NCI-H187 (cell line): ENCODE measurements around the gene OR9Q2.
"Not testable (repeated sequence)": the region's sequence is repeated elsewhere in the genome, so short reads cannot be mapped to it uniquely, and the experiment has no call there.

Source experiments
- DNase-seq, 2 experiments: peaks; one replicate each; lab custom pipeline; 2025; lab: John Stamatoyannopoulos, UW

OR9Q2 gene

DNA sequence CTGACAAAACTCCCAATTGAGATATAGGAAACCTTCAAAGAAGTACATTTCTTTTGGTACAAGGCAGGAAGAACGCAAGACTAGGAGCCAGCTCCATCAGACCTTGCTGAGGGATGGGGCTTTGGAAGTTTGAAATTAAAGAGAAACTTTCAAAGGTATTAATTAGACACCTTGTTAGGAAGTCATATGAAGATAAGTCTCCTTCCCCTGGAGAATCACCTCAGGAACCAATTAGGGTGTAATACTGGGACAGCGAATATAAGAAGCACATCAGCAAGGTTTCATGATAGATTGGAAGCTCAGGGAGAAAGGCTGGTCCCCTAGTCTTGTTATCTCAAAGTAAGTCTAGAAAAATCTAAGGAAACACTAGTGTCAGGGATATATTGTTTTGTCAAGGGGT lies at the start of gene OR9Q2:
OR9Q2 (plus strand) TSS at position 301 of the 400 bp plus-strand sequence. CDS start 1,421 bp downstream, outside the sequence.
- no peak for DNase-seq

- DNase-seq = no peak
Measured at GRCh38 chr11:58142761-58143160, 46.1 kb upstream of the OR9Q2 start.

GRCh38 chr11:58152781-58153180 lies 36.1 kb upstream of the OR9Q2 start:
- DNase-seq = no peak

- no peak for DNase-seq
Measured at GRCh38 chr11:58164389-58164788, 24.5 kb upstream of the OR9Q2 start.

GRCh38 chr11:58164990-58165389 lies 23.9 kb upstream of the OR9Q2 start:
- DNase-seq = no peak

DNA sequence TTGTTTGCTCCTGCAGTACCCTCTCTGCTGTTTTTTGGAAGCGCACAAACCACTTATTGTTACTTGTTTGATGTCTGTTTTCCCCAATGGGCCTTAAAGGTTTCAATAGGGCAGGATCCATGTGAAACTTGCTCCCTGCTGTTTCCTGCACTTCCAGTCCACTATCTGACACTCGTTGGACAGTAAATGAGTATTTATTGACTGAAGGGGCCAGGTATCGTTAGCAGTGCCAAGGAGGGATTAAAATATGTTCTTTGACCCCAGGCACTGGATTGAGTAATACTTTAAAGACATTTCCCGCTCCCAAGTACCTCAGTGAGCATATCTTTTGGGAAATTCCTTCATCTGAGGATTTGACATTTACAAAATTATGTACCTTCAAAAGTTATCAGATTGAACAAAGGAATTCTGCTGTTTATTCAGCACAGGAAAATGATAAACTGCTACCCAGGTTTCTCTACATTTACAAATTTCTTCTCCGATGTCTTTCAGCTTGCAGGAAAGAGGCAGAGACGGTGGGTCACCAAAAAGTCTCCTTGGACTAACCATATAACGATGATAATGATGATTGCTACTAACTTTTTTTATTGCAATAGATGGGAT lies 23.3 kb upstream of the OR9Q2 start:
- DNase-seq = no peak

GRCh38 chr11:58177409-58178054 lies 11.3 kb upstream of the OR9Q2 start:
- no peak for DNase-seq

GRCh38 chr11:58178444-58178843 lies 10.4 kb upstream of the OR9Q2 start:
- DNase-seq = no peak

GRCh38 chr11:58179648-58180047 lies 9.2 kb upstream of the OR9Q2 start:
- DNase-seq = no peak

DNA sequence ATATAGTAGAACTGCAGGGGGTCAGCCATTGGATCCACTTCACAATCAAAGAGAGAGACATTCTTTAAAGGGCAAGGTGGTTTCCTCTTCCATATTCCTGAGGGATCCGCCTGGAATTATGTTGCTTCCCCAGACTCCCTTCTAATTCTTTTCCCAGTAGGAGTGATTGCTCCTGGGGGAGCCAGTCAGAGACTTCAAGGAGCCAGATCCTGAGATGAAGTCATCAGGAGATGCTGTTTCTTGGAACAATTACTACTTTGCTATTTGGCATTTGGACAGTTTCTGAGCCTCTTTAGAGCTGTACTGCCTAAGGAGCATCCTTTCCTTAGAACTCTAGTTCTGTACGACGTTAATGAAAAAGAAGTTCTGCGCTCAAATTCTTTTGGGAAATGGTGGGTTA lies 1.9 kb upstream of the OR9Q2 start:
- DNase-seq = no peak

- no peak for DNase-seq
Measured at GRCh38 chr11:58192229-58192628, 3.4 kb downstream of the OR9Q2 start.

DNA sequence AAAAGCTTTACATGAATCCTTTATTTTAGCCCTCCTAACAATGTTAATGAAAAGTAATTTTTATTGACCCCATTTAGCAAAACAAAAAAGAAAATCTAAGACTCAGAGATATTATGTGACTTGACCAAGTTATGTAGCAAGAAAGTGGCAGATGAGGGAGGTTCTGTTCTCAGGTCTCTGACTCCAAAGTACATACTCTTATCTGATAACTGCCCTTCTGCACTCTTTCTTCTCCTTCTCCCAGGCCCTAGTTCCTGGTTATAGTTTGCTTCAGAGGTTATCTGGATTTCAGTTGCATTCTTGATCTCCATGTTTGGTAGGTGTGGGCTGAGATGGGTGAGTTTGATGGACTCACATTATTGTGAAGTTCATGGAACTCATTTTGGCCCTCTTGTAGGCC lies 4.5 kb downstream of the OR9Q2 start:
- DNase-seq = no peak

GRCh38 chr11:58195939-58196338 lies 7.1 kb downstream of the OR9Q2 start:
- DNase-seq = no peak

- DNase-seq = no peak
Measured at GRCh38 chr11:58199271-58199670, 10.4 kb downstream of the OR9Q2 start.

- DNase-seq = no peak
Measured at GRCh38 chr11:58204042-58204441, 15.2 kb downstream of the OR9Q2 start, which contains the start of gene OR1S2. TSS of gene OR1S2 (minus strand) at chr11:58204142. CDS start at chr11:58204142, 0 bp downstream.

DNA sequence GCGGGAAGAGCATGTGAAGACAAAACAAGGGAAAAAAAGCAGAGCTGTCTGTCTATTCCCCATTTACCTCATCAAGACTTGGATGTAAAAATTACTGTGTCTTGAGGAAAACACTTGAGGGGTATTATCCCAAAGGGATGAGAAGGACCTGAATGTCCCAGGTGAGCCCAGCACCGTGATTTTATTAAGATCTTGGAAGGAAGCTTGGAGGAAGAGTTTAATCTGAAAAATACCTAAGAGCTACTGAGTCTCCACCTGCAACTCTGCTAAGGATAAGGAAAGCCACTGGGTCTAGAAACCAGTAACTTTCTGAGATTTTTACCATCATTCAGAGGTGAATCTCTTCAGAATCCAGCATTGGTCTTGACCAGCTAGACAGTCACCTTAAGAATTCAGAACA lies 23.6 kb downstream of the OR9Q2 start, which contains the start of gene OR1S1:
OR1S1 (plus strand) TSS at position 301 of the 400 bp plus-strand sequence.
- not testable (repeated sequence) for DNase-seq

GRCh38 chr11:58216476-58216875 lies 27.6 kb downstream of the OR9Q2 start:
- no peak for DNase-seq

DNA sequence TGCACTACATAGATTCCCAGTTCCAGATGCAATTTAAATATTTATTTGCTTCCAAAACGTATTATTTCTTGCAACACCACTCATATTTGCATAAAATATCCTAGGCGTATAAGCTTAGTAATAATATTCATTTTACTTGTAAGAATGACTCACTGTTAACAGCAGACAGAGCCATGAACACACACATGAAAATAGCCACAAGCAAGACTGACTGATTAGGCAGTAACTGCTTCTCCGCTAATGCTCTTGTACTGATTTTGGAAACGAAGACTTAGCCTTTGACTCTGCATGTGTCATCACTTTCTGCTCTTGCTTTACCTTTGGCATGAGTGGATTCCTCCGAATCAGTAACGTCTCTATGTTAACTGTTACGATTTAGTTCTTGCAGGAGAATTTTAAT lies 33.9 kb downstream of the OR9Q2 start:
- no peak for DNase-seq

DNA sequence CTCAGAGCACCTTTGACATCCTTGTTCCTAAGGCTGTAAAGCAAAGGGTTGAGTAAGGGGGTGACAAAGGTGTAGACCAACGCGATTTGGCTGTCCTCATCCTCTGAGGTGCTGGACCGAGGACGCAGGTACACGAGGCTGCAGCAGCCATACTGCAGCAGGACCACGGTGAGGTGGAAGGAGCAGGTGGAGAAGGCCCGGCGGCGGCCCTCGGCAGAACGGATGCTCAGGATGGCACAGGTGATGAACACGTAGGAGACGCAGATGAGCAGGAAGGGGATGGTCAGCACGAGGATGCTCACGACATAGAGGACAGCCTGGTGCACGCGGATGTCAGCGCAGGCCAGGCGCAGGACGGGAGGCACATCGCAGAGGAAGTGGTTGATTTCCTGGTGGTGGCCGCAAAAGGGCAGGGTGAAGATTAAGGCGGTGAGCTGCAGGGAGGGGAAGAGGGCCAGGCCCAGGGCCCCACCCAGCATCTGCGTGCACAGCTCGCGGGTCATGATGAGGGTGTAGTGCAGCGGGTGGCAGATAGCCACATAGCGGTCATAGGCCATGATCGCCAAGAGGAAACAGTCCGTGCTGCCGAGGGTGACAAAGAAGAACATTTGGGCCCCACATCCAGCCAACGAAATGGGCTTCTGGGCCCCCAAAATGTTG lies 39.2 kb downstream of the OR9Q2 start:
- no peak for DNase-seq
